ENCODE results near the gene TFEB. TPM values are rescaled to one million over a fixed set of nuclear protein-coding genes. Genes with fewer than 3 reads are reported as not detected.

Gene TFEB
- total RNA-seq, 1 experiment from 2014 or later = 6.0 TPM

GRCh38 chr6:41729624-41730023, 5.8 kb downstream of the TFEB start:
- no peak for DNase-seq (ENCODE audit: low read depth)
- in situ Hi-C loops (cut with HindIII; ENCODE audit: low pct_unique_long_range_greater_than_20kb, low sequenced_read_pairs) = no loop called here

DNA sequence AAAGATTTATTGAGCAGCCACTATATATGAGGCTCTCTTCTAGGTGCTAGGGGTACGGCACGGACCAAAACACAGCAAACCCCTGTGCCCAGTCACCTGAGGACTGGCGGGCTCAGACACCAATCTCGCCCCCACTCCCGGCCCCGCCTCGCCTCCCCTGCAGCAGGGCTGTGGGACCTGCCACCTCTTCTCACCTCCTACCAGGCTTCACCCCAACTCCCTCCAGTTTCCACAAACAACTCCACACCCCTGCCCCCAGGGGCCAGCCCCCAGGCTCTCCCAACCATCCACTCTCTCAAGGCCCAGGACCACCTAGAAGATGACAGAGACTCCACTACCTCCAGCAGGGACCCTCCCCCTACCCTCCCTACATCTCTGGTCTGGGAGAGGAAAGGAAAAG, 6.5 kb downstream of the TFEB start:
- in situ Hi-C loops (cut with HindIII; ENCODE audit: low pct_unique_long_range_greater_than_20kb, low sequenced_read_pairs) = no loop called here
- DNase-seq (ENCODE audit: low read depth) = no peak

GRCh38 chr6:41728073-41728936, 7.1 kb downstream of the TFEB start:
- in situ Hi-C loops (cut with HindIII; ENCODE audit: low pct_unique_long_range_greater_than_20kb, low sequenced_read_pairs) = no loop called here
- DNase-seq (ENCODE audit: low read depth) = no peak

DNA sequence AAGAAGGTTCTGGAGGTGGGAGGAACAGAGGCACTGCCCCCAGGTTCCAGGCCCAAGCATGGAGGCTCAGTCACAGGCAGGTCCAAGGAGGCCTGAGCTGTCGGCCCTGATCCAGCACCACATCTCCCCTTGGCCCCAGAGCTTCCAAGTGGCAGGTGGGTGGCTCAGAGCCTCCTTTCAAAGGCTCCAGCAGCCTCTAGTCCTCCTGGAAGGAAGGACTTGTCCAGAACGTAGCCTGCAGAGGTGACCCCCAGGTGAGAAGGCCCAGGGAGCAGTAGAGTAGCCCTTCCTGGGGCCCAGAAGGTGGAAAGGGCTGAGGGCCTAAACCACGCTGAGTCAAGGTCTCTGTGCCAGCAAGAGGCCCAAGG, 7.7 kb downstream of the TFEB start:
- DNase-seq (ENCODE audit: low read depth) = no peak
- in situ Hi-C loops (cut with HindIII; ENCODE audit: low pct_unique_long_range_greater_than_20kb, low sequenced_read_pairs) = no loop called here

GRCh38 chr6:41726876-41727275, 8.5 kb downstream of the TFEB start:
- in situ Hi-C loops (cut with HindIII; ENCODE audit: low pct_unique_long_range_greater_than_20kb, low sequenced_read_pairs) = no loop called here
- DNase-seq (ENCODE audit: low read depth) = no peak

- in situ Hi-C loops (cut with HindIII; ENCODE audit: low pct_unique_long_range_greater_than_20kb, low sequenced_read_pairs) = no loop called here
Observed at GRCh38 chr6:41724586-41725501, 10.6 kb downstream of the TFEB start.

GRCh38 chr6:41724228-41724580, 11.2 kb downstream of the TFEB start:
- in situ Hi-C loops (cut with HindIII; ENCODE audit: low pct_unique_long_range_greater_than_20kb, low sequenced_read_pairs) = no loop called here
- DNase-seq (ENCODE audit: low read depth) = no peak

More at GRCh38 chr6:41724586-41725501, 10.6 kb downstream of the TFEB start:
- no peak for DNase-seq (ENCODE audit: low read depth)

DNA sequence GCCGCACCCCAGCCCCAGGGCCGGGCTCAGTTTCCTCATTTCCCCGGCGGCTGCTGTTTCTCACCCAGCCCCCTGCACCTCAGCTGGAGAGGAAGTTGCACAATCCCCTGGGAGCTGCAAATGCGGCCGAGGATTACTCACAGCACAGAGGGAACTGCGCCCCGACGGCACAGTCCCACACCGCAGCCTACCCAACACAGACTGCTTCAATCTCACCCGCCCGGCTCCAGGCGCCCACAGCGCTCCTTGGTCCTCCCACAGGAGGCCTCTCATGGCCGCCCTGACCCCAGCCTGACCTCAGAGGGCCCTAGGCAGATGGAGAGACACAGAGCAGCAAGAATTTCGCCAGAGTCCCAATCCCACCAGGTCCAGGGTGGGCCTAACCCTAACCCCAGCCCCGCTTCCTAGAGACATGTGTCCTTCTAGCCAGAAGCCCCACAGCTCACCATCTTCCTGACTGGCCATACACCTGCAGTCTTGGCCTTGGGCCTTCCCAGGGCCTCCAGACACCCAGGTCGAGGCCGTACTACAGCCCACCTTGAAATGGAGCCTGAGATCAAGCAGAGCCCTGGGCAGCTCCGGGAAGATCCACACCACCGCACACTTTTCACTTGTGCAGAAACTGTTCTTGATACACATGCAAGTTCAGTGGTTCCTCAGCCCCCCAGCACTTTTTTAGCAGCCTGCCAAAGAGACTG, 11.7 kb downstream of the TFEB start:
- in situ Hi-C loops (cut with HindIII; ENCODE audit: low pct_unique_long_range_greater_than_20kb, low sequenced_read_pairs) = no loop called here
- DNase-seq (ENCODE audit: low read depth) = no peak

DNA sequence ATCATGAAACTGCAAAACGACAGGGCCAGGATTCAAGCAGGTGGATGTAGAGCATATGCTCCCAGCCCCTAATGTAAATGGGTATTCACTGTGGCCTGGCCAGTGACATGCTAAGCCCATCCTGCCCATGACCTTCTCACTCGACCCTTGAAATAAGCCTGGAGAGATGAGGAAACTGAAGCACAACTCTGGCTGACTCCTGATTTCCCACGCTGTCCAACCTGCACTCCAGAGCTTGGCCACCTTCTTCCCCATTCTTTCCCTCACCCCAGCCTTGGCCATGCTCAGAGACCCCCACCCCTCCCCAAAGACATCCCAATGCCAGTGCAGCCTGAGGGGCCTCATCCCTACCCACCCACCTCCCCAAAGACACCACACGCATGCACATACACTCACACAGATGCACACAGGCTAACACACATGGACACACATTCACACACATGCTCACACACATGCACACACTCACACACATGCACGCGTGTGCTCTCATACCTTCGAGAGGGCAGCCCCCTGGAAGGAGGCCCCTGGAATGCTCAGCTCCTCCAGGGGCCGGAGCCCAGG, 12.4 kb downstream of the TFEB start:
- in situ Hi-C loops (cut with HindIII; ENCODE audit: low pct_unique_long_range_greater_than_20kb, low sequenced_read_pairs) = no loop called here
- DNase-seq (ENCODE audit: low read depth) = no peak

DNA sequence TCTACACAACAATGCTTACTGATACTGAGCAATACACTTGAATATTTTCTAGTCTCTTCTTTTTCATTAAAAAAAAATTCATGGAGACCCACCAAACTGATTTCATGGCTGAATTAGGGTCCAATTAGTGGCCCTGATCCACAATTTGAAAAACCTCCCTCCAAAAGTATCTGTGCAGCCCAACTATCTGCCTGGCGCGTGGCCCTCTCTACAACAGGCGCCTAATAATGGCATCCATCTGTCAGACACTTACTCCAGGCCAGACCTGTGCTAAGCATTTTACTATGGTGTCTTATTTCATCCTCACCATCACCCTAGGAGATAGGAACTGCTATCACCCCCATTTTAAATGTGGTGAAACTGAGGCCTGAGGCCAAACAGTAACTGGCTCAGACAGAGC, 14.0 kb downstream of the TFEB start:
- no peak for DNase-seq (ENCODE audit: low read depth)
- in situ Hi-C loops (cut with HindIII; ENCODE audit: low pct_unique_long_range_greater_than_20kb, low sequenced_read_pairs) = no loop called here

DNA sequence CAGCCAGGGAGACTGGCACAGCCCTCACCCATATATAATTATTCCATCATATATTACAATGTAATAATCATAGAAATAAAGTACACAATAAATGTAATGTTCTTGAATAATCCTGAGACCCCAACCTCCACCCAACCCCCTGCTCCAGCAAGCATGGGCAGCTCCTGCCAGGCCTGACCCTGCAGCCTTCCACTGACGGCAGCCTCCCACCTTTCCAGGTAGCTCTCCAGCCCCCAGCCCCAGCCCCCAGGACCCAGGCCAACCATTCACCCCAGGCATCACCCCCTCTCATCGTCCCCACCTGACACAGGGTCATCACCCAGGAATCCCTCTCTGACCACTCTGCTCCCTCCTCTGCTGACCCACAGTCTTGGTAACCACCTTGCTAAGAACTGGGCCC, 14.6 kb downstream of the TFEB start:
- DNase-seq (ENCODE audit: low read depth) = no peak
- in situ Hi-C loops (cut with HindIII; ENCODE audit: low pct_unique_long_range_greater_than_20kb, low sequenced_read_pairs) = no loop called here

- in situ Hi-C loops (cut with HindIII; ENCODE audit: low pct_unique_long_range_greater_than_20kb, low sequenced_read_pairs) = no loop called here
Observed at GRCh38 chr6:41720262-41720620, 15.2 kb downstream of the TFEB start.

DNA sequence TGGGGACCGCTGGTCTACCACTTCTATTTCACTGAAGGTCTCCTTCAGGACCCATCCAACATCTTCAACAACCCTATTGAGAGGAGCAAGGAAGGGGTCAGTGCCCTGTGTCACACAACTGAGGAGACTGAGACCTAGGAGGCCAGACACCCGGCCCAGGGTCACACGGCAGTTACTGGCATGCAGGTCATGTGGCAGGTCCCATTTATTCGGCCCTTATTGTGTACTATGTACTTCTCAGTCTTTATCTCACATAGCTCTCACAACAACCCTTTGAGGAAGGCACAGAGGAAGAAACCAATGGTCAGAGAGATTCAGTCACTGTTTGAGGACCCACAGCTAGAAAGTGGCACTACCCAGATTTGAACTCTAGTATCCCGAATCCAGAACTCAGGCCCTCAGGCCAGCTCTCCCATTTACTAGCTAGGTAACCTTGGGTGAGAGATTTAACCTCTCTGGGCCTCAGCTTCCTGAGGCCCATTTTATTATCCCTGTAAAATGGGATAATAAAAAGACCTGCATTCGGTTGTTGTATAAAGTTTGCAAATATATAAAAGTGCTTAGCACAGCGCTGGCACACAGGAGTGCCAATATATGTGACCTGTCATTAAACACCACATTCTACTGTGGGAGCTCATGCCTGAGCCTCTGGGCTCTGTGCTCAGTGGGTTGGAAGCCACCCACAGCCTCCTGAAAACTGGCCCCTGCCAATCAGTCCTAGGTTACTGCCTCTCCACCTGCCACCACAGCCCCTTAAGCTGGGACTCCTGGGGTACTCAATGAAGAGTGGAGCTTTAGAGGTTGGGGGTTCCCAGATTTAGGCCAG, 15.8 kb downstream of the TFEB start:
- in situ Hi-C loops (cut with HindIII; ENCODE audit: low pct_unique_long_range_greater_than_20kb, low sequenced_read_pairs) = no loop called here
- no peak for DNase-seq (ENCODE audit: low read depth)

More at GRCh38 chr6:41720262-41720620, 15.2 kb downstream of the TFEB start:
- no peak for DNase-seq (ENCODE audit: low read depth)

GRCh38 chr6:41718828-41719227, 16.6 kb downstream of the TFEB start:
- DNase-seq (ENCODE audit: low read depth) = no peak
- in situ Hi-C loops (cut with HindIII; ENCODE audit: low pct_unique_long_range_greater_than_20kb, low sequenced_read_pairs) = no loop called here

DNA sequence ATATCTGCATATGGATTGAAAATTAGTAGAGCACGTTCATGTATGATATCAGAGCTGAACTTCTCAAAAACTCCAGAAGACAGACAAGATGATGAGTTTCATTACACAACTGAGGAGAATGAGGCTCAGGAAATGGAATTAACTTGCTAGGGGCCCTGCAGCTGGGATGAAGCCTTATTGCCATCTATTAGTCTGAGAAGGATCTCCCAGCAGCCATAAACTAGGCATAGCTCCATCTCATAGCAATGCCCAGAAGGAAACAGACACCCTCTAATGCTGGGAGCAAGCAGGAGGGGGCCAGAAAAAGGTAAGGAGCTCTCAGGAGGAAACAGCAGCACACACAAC, 18.0 kb downstream of the TFEB start:
- in situ Hi-C loops (cut with HindIII; ENCODE audit: low pct_unique_long_range_greater_than_20kb, low sequenced_read_pairs) = no loop called here
- no peak for DNase-seq (ENCODE audit: low read depth)

DNA sequence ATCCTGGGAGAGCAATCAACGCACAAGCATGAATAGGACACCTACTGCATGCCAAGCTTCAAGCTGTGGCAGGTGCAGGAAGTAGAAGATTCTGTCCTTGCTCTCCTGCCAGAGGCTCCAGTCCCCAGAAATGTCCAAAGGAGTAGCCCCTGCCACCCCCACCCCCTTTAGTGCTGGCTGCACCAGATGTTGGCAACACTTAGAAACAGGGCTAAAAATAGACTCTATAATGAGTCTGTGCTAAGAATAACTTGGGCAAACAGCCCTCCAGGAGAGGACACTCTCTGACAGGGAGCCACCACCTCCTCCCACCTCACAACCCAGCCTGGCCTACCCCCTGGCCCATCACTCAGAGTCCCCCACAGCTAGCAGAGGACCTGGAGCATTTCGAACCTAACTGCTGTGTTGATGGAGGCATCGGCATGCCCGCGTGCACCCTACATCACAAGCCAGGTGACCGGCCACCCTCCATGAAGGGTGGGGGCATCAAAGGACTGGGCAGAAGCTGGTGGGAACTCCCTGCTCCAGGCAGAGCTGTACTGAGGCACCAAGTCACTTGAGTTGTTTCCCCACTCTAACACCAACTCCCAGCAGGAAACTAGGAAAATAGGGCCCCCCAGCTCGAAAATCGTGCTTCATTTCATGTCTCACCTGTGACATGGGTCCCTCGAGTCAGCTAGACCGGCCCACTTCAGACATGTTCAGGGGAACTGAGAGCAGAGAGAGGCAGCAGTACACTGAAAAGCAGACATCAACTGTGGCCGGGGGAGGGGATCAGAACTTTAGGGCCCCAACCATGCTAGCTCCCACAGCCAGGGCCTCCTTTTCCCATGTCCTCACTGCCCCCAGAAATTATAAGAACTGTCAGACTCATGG, 18.7 kb downstream of the TFEB start:
- no peak for DNase-seq (ENCODE audit: low read depth)
- in situ Hi-C loops (cut with HindIII; ENCODE audit: low pct_unique_long_range_greater_than_20kb, low sequenced_read_pairs) = no loop called here
